Superior temporal gyrus (tissue), 1 donor: ENCODE results near the gene PTH.
A peak's percentile ranks its signal among the peaks of the same experiment; 100 is the strongest.

Experiments
- DNase-seq: peaks from one replicate; pipeline ENCODE4 v3.0.0-alpha.2; 2016; ENCODE audit errors: extremely low spot score

Gene PTH

DNA sequence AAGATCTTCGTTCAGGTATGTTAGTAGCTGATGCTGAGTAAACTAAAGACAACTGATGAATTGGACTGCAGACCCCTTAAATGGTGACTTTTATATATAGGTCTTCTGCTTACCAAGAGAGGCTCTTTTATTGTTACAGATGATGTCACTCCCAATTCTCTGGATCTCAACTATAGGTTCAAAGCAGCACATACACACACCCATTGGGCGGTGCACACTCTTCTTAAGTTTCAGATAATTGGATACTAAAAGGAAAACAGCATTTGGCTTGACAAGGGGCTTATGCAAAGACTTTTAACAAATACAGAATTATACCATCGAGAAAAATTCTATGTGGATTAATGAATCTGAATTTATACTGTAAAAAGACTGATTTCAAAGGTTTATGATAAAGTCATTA, at the start of gene PTH:
TSS of gene PTH (minus strand) at position 69 of the 400 bp plus-strand sequence. CDS start 3,142 bp downstream, outside the sequence.
- DNase-seq = no peak

DNA sequence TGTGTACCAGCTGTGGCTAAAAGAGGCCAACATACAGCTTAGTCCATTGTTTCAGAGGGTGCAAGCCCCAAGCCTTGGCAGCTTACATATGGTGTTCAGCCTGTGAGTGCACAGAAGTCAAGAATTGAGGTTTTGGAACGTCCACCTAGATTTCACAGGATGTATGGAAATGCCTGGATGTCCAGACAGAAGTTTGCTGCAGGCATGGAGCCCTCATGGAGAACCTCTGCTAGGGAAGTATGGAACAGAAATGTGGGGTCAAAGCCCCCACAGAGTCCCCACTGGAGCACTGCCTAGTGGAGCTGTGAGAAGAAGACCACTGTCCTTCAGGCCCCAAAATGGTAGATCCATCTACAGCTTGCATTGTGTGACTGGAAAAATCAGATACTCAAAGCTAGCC, 42.2 kb upstream of the PTH start:
- DNase-seq = no peak

DNA sequence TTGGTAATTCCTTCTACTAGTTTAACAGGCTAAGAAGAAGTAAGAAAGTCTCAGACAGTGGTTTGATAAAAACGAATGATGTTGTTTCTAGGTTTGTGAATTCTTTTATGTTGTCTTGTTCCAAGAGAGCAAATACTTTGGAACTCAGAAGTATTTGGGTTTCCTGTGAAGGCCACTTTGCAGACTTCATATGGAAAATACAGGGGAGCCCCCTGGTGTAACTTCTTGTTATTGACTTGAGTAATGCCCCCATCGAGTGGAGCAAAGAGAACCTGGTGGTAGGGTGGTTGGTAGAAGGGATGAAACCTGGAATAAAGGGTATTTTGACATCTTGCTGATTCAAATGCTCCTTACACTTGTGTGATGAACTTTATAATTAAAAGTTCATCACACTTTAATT, 40.0 kb upstream of the PTH start:
- no peak for DNase-seq

DNA sequence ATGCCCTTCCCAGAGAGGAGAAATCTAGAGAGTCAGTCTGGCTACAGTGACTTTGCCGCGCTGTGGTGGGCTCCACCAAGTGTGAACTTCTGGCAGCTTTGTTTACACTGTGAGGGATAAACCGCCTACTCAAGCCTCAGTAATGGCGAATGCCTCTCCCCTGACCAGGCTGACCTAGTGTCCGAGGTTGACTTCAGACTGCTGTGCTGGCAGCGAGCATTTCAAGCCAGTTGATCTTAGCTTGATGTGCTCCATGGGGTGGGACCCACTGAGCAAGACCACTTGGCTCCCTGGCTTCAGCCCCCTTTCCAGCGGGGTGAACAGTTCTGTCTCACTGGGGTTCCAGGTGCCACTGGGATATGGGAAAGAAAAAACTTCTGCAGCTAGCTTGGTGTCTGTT, 38.6 kb upstream of the PTH start:
- no peak for DNase-seq

DNA sequence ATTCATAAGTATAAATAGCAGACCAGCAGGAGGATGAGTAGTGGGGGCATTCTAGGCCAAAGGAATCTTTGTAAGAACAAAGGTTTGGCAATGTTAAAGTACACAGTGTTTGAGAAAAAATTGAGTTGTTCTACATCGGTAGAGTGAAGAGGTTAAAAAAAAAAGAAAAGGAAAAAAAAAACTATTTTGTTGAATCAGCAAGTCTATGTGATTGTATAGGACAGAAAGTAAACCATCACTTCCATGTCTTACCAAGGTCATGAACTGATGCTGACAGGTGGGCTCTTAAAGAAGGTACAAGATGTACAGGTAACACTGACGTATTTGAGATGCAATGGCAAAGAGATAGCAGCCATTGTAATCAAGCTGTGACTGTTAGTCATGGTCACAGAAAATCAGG, 29.5 kb upstream of the PTH start:
- DNase-seq = no peak

DNA sequence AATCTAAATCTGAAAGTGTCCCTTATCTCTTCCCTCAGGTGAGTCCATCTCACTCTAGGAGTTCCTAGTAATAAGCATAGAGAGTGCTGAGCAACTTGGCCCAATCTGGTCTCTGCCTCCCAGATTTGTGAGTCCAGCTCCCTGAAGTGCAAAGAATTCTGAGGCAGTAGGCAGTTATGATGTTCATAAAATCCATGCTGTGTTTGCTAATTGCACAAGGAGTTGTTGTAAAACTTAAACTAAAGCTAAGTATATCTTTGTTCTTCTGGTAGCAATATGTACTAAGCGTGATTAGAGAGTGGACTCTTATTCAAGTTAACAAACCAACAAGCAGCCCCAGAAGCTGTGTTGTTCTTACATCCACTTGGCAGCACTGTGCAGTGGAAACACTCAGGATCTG, 7.6 kb upstream of the PTH start:
- DNase-seq = no peak

DNA sequence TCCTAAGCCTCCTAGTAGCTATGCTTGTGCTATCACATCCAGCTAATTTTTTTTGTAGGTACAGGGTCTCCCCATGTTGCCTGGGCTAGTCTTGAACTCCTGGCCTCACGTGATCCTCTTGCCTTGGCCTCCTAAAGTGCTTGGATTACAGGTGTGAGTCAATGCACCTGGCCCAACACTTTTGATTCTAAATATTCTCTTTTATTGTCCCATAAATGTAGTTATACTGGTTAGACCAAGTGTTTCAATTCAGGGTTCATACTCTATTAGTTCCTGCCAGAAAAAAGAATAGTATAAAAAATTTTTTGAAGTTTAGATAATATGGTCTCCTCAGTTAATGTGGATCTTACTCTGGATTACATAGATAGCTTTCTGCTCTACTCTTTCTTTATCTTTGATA, 6.7 kb upstream of the PTH start:
- DNase-seq = no peak

DNA sequence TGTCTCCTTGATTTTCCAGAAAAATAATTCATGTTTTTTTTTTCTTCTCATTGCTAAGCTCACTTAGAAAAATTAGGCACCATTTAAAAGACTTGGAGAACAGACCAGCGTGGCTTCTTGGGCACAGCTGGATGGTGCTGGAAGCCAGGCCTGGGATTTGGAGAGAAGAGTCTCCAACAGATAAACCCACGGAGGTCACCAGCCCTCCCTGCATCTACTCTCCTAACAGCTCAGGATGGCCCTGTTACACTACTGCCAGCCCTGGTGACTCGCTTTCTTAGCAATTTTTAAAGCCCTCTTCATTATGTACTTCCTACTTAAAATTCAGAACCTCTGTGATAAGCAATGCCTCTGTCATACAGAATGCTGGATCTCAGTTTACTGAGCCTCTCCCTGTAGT, 1.7 kb downstream of the PTH start:
- no peak for DNase-seq

DNA sequence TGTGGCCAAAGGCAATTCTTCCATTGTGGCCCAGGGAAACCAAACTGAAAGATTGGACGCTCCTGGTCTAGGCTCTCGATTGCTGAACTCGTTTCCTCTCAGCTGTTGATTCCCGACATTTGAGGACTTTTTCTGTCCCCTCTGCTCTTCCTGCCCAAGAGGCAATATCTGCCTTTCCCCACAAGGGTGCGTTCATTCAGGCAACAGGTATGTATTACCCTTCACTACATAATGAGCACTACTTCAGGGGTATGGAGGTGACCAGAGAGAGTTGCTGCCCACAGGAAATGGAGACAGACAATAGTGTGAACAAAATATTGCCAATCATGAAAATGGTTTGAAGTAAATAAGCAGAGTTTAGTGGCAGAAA, 8.2 kb downstream of the PTH start:
- no peak for DNase-seq

DNA sequence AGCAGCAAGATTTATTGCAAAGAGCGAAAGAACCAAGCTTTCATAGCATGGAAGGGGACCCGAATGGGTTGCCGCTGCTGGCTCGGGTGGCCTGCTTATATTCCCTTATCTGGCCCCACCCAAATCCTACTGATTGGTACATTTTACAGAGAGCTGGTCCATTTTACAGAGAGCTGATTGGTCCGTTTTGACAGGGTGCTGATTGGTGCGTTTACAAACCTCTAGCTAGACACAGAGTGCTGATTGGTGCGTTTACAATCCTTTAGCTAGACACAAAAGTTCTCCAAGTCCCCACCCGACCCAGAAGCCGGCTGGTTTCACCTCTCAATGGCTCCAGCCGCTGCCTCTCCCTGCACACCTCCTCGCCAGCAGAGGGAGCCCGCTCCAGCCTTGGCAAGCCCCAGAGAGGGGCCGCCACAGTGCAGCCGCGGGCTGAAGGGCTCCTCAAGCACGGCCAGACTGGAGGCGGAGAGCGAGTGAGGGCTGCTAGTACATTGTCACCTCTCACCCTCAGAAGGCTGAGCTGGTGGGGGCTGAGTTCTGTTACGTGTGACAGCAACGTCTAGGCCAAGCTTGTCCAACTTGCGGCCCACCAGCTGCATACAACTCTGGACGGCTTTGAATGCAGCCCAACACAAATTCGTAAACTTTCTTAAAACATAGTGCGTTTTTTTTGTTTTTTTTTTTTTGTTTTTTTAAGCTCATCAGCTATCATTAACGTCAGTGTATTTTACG, 8.7 kb downstream of the PTH start:
- no peak for DNase-seq

DNA sequence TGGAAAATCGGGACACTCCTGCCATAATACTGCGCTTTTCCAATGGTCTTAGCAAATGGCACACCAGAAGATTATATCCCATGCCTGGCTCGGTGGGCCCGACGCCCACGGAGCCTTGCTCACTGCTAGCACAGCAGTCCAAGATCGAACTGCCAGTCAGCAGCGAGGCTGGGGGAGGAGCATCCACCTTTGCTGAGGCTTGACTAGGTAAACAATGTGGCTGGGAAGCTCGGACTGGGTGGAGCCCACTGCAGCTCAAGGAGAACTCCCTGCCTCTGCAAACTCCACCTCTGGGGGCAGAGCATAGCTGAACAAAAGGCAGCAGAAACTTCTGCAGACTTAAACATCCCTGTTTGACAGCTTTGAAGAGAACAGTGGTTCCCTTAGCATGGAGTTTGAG, 15.6 kb downstream of the PTH start:
- DNase-seq = no peak

DNA sequence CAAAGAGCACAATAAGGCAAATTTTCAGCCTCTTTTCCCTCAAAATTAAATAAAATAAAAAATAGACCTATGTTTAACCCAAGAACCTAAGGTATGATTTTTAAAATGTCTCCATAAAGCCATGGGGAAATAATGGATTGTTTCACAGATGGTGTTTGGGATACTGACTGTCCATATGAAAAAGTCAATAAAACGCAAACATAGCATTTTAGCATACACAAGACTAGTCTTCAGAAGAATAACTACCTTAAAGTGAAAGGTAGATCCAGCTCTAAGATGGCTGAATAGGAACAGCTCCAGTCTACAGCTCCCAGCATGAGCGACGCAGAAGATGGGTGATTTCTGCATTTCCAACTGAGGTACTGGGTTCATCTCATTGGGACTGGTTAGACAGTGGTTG, 16.1 kb downstream of the PTH start:
- no peak for DNase-seq

DNA sequence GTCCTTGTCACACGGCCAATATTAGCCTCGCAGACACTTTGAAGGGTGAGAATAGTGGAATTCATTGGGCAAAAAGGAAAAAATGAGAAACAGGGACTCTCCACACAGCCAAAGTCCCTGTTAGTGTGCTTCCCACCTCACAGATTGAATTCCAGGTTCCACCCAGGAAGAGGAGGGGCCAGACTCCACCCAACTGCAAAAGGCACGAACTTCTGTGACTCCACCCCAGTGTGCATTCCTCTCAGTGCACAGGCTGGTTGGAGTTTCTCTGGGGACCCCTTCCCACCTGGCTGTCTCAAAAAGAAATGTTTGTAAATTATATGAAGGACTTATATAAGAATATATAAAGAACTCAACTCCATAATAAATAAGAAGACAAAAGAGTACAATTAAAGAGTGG, 20.7 kb downstream of the PTH start:
- DNase-seq = no peak

DNA sequence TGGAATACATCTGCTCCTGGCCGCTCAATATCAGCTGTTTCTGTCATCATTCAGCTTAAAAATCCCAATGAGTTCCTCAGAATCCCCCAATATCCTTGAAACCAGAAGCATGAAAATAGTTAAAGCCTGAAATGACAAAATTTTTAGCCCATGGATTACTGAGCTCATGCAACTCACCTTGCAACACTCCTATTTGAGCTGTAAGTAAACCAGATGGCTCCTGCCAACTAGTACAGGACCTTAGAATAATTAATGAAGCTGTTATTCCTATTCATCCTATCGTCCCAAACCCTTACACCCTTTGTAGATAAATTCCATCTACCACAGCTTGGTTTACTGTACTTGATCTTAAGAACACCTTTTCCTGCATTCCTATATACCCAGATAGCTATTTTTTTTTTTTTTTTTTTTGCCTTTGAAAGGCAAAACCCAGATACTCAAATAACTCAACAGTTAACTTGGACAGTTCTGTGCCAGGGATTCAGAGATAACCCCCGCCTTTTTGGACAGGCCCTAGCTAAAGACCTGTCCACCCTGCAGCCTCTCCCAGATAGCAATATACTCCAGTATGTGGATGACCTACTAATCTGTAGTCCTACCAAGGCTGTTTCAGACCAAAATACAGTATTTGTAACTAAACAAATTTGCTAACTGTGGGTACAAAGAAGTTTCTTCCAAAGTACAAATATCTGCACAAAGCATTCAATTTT, 22.6 kb downstream of the PTH start:
- DNase-seq = no peak

DNA sequence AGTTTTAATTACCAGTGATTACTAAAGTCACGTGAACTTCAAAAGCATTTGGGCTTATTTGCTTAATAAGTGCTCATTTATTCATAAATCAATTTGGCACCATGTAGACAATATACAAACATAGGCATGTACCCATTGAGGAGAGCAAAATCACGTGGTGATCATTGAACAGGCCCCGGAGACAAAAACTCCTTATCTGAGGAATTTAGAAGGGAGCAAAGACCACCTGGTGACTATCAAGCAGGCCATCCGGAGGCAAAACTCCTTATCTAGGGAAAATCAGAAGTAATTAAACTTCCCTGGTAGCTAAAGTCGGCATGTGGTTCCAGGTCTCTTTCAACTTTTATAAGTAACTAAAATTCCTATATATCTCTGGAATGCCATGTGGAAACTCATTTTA, 27.0 kb downstream of the PTH start:
- no peak for DNase-seq

DNA sequence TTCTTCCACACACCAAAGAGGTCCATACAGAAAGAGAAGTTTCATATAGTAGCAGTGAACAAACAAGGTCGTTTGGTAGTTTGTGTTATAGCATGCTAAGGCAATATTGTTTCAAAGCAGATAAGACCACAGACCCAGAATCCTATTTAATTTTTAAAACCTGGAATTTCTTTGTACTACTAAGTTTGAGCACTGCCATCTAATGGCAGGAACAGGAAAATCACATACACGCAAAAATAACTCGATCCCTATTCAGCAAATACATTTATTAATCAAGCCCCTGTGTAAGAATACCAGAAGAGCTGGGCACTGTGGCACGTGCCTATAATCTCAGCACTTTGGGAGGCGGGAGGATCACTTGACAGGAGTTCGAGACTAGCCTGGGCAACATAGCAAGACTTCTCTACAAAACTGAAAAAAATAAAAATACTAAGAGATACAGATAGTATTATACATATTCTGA, 29.9 kb downstream of the PTH start:
- peak; percentile 70 for DNase-seq

DNA sequence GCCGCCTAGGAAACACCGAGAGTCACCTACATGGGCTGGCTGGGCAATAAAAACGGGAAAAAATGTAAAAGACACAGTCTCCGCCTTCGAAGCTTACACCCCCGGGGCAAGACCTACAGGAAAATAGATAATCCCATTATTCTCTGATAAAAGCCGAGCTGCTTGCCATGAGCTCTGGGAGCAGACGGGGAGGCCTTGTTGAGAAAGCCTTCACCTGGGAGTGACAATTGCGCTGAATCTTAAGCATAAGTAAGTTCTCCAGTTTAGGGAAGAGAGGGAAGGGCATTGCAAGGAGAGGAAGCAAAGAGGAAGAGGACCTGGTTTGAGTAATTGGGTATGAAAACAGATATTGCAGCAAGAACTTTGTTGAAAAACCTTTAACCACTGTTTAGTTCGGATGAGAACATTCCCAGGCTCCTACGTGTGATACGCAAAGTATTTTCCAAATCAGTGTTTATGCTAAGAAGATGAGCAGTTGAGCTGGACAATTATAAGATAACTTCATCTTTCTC, 32.0 kb downstream of the PTH start:
- DNase-seq = no peak

DNA sequence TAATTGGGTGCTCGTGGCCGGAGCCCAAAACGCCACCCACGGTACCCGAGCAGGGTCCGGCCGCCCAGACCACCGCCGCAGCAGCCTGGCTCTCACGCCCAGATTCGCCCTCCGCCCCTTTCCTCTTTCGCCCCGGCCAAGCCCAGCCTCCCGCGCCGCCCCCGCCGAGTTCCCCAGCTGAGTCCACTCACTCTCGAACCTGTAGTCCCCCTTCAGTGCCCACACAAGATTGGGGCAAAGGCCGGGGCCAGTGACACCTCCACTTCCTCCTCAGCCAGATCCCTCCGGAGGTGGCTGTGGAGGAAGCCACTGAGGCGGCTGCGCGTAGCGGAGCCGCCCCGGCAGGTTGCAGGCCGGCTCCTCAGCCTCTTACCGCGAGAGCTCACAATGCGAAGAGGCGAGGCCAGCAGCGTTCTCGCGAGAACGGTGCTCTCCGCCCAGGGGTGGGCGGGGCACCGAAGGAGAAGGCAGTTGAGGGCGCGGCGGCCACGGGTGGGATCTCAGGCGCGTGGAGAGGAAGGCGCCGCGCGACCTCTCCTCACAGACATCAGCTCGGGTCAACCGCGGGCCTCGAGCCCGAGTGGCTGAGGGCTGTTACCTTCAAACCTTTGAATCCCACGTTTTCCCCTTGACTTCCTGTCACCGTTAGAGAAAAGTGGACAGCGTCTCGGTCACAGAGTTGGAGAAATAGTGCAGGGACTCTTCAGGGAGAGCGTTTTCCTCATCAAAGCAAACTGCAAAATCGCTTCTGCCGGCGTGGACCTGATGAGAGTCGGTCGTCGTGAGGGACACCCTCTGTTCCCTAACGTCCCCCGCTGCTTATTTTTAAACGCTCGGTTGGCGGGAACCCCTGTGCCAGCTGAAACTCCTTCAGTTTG, 32.7 kb downstream of the PTH start, which contains the start of gene BTBD10:
TSS of gene BTBD10 (minus strand) at position 322 of the 878 bp plus-strand sequence. CDS start 18,098 bp downstream, outside the sequence.
- peak; percentile 92 for DNase-seq

DNA sequence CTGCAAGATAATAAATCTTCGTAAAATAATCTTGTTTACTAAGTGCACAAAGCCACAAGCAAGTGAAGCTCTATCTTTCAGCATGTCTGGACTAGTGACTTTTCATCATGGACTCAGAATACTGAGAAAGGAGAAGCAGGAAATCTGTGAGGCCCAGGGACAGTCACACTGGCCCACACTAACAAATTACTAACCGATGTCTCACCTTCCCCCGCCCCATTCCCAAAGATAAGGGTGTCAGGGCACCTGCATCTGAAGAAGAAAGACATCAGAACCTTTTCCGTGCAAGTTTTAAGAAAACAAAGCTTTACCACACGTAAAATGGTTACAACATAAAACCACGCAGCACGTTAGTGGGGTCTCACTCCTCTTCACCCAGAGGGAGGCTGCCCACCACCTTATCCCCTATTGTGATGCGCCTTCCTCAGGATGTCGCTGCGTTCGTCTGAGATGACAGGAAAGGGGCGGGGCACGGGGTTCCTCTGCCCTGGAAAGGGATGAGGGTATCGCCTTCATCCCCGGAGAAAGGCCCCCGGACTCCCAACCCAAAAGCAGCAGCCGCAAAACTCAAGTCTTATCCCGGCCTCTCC, 33.4 kb downstream of the PTH start:
- DNase-seq = no peak

DNA sequence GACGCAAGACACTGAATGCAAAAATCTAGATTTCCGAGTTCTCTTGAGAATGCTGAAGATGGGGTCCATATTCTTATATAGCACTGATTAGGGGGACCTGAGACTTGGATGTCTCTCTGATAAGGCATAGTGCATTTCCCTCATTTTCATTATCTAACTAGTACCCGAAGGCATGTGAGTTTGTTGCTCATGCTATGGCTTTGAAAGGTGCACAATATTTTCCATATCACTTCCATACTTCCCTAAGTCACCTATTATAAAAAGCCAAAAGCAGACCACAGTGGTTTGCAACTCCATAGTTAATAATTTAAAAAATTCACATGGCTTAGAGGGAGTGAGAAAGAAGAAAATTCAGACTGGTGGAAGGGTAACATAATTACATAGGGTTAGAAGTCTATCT, 34.5 kb downstream of the PTH start:
- no peak for DNase-seq

DNA sequence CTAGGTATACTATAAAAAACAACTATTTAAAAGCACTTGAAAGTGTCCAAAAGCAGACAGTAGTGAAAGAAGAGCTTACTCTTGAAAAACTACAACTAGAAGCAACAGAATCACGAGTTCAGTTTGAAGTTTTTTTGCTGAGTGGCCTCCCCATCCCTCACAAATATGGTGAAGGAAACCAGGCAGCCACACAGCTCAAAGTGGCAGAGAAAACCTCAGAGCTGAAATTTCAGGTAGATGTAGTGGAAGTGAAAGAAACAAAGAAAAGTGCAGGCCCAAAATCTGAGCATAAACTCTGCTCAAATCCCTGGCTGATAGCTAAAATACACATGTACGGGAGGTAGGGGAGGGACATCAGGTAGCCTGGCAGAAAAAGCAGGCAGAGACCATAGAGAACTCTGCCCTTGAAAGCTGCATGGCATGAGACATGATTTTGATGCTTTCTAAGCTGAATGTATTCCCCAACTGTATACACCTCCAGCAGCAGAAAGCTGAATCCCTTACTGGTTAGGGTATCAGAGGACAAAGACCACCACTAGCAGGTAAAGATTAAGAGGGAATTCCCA, 44.9 kb downstream of the PTH start:
- DNase-seq = no peak
